ENCODE measurements around the gene PRKCE. TPM values are rescaled to one million over a fixed set of nuclear protein-coding genes. Genes with fewer than 3 reads are reported as not detected.

Gene PRKCE
- total and polyA plus RNA-seq, 7 donors, result 3.0 to 21.9 (median 15.8) TPM

- Histone ChIP-seq H3K27me3 (no peaks in the 10 kb centered on the region), H3K4me1 (no peaks in the 10 kb centered on the region), H3K9me3 (no peaks in the 10 kb centered on the region), H3K27ac (no peak overlapping the region), H3K4me3 (no peak overlapping the region), H3K36me3 (no peaks in the 10 kb centered on the region)
- intact Hi-C loops (cut with DNase I), result no loop called here
- DNase-seq, result no peak
- WGBS, 2 donors, result 92 to 96% methylated on average over 5 of the region's 5 CpGs
- TF ChIP-seq POLR2A (IDR thresholded peaks at IDR 0.05), result no peak
- no peak for TF ChIP-seq EP300 (IDR thresholded peaks at IDR 0.05)
- TF ChIP-seq POLR2AphosphoS5 (IDR thresholded peaks at IDR 0.05), result no peak
- TF ChIP-seq CTCF (IDR thresholded peaks at IDR 0.05), result no peak
Observed at GRCh38 chr2:46231721-46232120, 580.2 kb downstream of the PRKCE start.

- no peak for TF ChIP-seq POLR2A (IDR thresholded peaks at IDR 0.05)
- TF ChIP-seq CTCF (IDR thresholded peaks at IDR 0.05), result no peak
- TF ChIP-seq EP300 (IDR thresholded peaks at IDR 0.05), result no peak
- no peak for TF ChIP-seq POLR2AphosphoS5 (IDR thresholded peaks at IDR 0.05)
- intact Hi-C loops (cut with DNase I), result no loop called here
- Histone ChIP-seq H3K4me1 (no peaks in the 10 kb centered on the region), H3K27ac (no peak overlapping the region), H3K27me3 (no peaks in the 10 kb centered on the region), H3K9me3 (no peaks in the 10 kb centered on the region), H3K36me3 (no peaks in the 10 kb centered on the region), H3K4me3 (no peak overlapping the region)
- no peak for DNase-seq
- 65 to 82% methylated on average over 7 of the region's 7 CpGs for WGBS, 2 donors
Observed at GRCh38 chr2:46232860-46233259, 581.4 kb downstream of the PRKCE start.

- Histone ChIP-seq H3K27ac (no peak overlapping the region), H3K36me3 (no peaks in the 10 kb centered on the region), H3K9me3 (no peaks in the 10 kb centered on the region), H3K4me3 (no peak overlapping the region), H3K27me3 (no peaks in the 10 kb centered on the region), H3K4me1 (no peaks in the 10 kb centered on the region)
- intact Hi-C loops (cut with DNase I), result no loop called here
- 74 to 77% methylated on average over 4 of the region's 4 CpGs for WGBS, 2 donors
- no peak for DNase-seq
- TF ChIP-seq POLR2A (IDR thresholded peaks at IDR 0.05) (no peak), CTCF (IDR thresholded peaks at IDR 0.05) (no peak), POLR2AphosphoS5 (IDR thresholded peaks at IDR 0.05) (no peak), EP300 (IDR thresholded peaks at IDR 0.05) (no peak)
Observed at GRCh38 chr2:46236006-46236875, 584.8 kb downstream of the PRKCE start.

- H3K4me1 ChIP-seq, result no peaks in the 10 kb centered on the region
- no peaks in the 10 kb centered on the region for H3K36me3 ChIP-seq
- intact Hi-C loops (cut with DNase I), result no loop called here
- DNase-seq, result no peak
- TF ChIP-seq POLR2AphosphoS5 (IDR thresholded peaks at IDR 0.05), result no peak
- no peaks in the 10 kb centered on the region for H3K9me3 ChIP-seq
- WGBS, 2 donors, result 43 to 69% methylated on average over 8 of the region's 8 CpGs
- H3K4me3 ChIP-seq, result no peak overlapping the region
- no peak overlapping the region for H3K27ac ChIP-seq
- H3K27me3 ChIP-seq, result no peaks in the 10 kb centered on the region
Observed at GRCh38 chr2:46236876-46237859, 585.7 kb downstream of the PRKCE start.

Other genes with a start within 250 kb of the PRKCE start
- gene SRBD1, start 40.4 kb upstream of the PRKCE start, total RNA-seq, result 10 to 100 TPM; 13.3 to 31.4 (median 17.6) TPM
- gene SRBD1, start 40.4 kb upstream of the PRKCE start, polyA plus RNA-seq, result 10 to 100 TPM in 1 of 3 donors, 1 to 10 TPM in 2; 9.0 to 16.0 (median 9.8) TPM

Measured in sigmoid colon (tissue), 7 donors.